Colon (tissue), 2 donors: ENCODE data around the gene LAMB1.

Experiments
- FAIRE-seq: peaks from 2 replicates; lab custom pipeline; 2012; peaks lifted over from hg19 to GRCh38; lab: Jason Lieb, UNC
- donor health status: control.
- donor health status: control.

The LAMB1 gene

DNA sequence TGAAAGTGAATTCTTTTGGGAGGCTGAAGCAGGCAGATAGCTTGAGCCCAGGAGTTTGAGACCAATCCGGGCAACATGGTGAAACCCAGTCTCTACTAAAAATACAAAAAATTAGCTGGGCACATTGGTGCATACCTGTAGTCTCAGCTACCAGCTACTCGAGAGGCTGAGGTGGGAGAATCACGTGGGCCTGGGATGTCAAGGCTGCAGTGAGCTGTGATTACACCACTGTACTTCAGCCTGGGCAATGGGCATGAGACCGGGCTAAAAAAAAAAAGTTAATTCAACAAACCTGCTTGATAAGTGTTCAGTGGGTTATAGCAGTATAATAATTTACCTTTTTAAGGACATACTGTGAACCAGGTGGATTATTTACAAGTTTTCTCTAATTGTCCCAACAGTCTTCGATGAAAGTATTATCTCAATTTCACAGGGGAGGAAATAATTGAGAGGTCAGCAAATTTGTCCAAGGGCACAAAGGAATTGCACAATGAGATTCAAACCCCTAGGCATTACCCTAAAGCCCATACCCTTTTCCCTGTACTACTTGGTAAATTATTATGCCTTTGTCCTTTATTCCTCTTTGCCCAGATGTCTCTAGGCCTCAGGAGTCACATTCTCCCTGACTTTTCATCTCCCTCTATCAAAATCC, 125.1 kb downstream of the LAMB1 start:
- no peak for FAIRE-seq

GRCh38 chr7:107876916-107877315, 126.0 kb downstream of the LAMB1 start:
- FAIRE-seq: no peak

DNA sequence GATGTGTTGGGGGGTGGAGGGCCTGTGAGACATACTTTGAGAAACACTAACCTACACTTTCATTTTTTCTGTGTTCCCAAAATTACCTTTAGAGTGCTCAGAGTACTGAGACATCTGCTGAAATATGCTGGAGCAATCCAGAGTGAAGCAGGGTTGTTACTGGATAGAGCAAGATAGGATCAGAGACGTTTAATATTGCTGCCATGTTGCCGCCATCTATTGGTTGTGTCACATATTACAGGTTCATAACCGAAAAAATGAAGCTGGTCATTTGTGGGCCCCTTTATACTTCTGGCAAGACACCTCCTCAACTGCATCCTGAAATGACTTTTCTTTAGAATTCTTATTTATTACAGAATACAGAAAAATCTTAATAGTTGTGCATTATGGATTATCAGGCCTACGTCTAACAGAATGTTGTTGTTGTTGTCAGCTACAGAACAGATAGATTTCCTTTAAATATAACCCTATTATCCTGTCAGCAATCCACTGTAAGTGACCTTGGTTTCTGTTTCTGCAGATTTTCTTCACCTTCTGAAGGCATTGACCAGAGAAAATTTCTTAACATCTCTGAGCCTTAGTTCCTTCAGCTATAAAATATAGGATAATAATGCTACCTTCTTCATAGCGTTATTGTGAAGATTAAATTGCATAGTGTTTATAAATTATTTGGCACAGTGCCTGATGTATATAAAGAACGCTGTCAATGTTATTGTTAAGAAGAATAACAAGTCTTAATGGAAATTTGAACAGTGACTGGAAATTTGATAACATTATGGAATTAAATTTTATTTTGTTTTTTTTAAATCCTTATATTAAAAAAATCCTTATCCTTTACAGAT, 128.1 kb downstream of the LAMB1 start:
- peak; percentile 28 for FAIRE-seq

GRCh38 chr7:107874111-107874510, 128.8 kb downstream of the LAMB1 start:
- no peak for FAIRE-seq
